H1 (cell line): ENCODE measurements around the gene IL12B. TPM values are rescaled to one million over a fixed set of nuclear protein-coding genes. Genes with fewer than 3 reads are reported as not detected.

Source experiments
- CTCF ChIA-PET: fragments of 300-600 bp; sonication (Branson Sonifier 250); formaldehyde crosslinking; loops from one replicate; lab custom pipeline; 2021; ENCODE audit not compliant: partially characterized antibody; lab: Charles Lee
- POLR2A ChIA-PET: fragments of 300-600 bp; sonication (Branson Sonifier 250); formaldehyde crosslinking; loops from one replicate; lab custom pipeline; 2021; ENCODE audit warnings: inconsistent platforms; ENCODE audit not compliant: partially characterized antibody; lab: Charles Lee
- DNase-seq, 2 experiments: peaks; one replicate each; pipeline versions ENCODE4 v3.0.0 to v3.0.0-alpha.2; 2010 to 2022; ENCODE audit warnings: low spot score in 2 of 2, low read depth in 1 of 2, mixed read lengths in 1 of 2
- FAIRE-seq: peaks from 2 replicates; lab custom pipeline; 2011; peaks lifted over from hg19 to GRCh38; lab: Jason Lieb, UNC
- H2AFZ ChIP-seq: 2 replicates; pipeline ENCODE4 v1.8.1; 2012; ENCODE audit warnings: low read length, inconsistent platforms
- H2AK5ac ChIP-seq: 2 replicates; pipeline ENCODE4 v1.6.1; 2013; ENCODE audit warnings: low read depth, low read length
- H2BK120ac ChIP-seq: replicated peaks from 2 replicates; pipeline ENCODE3; 2013; ENCODE audit warnings: low read depth, low read length, inconsistent platforms
- H2BK12ac ChIP-seq: 2 replicates; pipeline ENCODE4 v1.6.1; 2013; ENCODE audit warnings: low read depth, low read length
- H2BK15ac ChIP-seq: 2 replicates; pipeline ENCODE4 v1.6.1; 2013; ENCODE audit warnings: low read length
- H2BK20ac ChIP-seq: 2 replicates; pipeline ENCODE4 v1.6.1; 2013; ENCODE audit warnings: low read length
- H2BK5ac ChIP-seq: 2 replicates; pipeline ENCODE4 v1.6.1; 2013; ENCODE audit warnings: low read depth, low read length
- H3K14ac ChIP-seq: 2 replicates; pipeline ENCODE4 v1.6.1; 2013; ENCODE audit warnings: inconsistent platforms; ENCODE audit not compliant: insufficient read length
- H3K18ac ChIP-seq: 2 replicates; pipeline ENCODE4 v1.6.1; 2013; ENCODE audit warnings: low read length; ENCODE audit errors: extremely low read depth
- H3K23ac ChIP-seq: 2 replicates; pipeline ENCODE4 v1.6.1; 2013; ENCODE audit warnings: inconsistent platforms; ENCODE audit not compliant: insufficient read length
- H3K23me2 ChIP-seq: 2 replicates; pipeline ENCODE4 v1.6.1; 2013; ENCODE audit warnings: low read depth, low read length
- H3K27ac ChIP-seq: 2 replicates; pipeline ENCODE4 v1.6.1; 2011; ENCODE audit warnings: low read depth, low read length, inconsistent platforms
- H3K27me3 ChIP-seq, 4 experiments: replicated peaks in 1 of 4; 1 replicate in 1 of 4; 2 replicates in 3 of 4; pipeline versions ENCODE4 v1.6.1 to v1.8.1; 2011 to 2013; ENCODE audit warnings: low read length in 3 of 4, mild to moderate bottlenecking in 3 of 4, inconsistent platforms in 2 of 4, mixed read lengths in 2 of 4, moderate library complexity in 1 of 4; ENCODE audit not compliant: control insufficient read depth in 3 of 4, insufficient read depth in 3 of 4; ENCODE audit errors: extremely low read depth in 1 of 4
- H3K36me3 ChIP-seq, 4 experiments: 2 replicates each; pipeline versions ENCODE4 v1.6.1 to v1.8.1; 2011 to 2013; ENCODE audit warnings: mild to moderate bottlenecking in 4 of 4, low read length in 3 of 4, moderate library complexity in 2 of 4, control low read depth in 1 of 4, inconsistent platforms in 1 of 4; ENCODE audit not compliant: insufficient read depth in 4 of 4, control insufficient read depth in 2 of 4
- H3K4ac ChIP-seq: replicated peaks from 2 replicates; pipeline ENCODE3; 2013; ENCODE audit warnings: low read length, low read depth, mixed read lengths, inconsistent platforms; ENCODE audit not compliant: insufficient read length
- H3K4me1 ChIP-seq, 4 experiments: replicated peaks in 1 of 4; 1 replicate in 1 of 4; 2 replicates in 3 of 4; pipeline versions ENCODE4 v1.6.1 to v1.8.1; 2011 to 2013; ENCODE audit warnings: low read length in 3 of 4, inconsistent platforms in 2 of 4, mixed read lengths in 1 of 4; ENCODE audit not compliant: insufficient read depth in 4 of 4, control insufficient read depth in 3 of 4
- H3K4me2 ChIP-seq, 2 experiments: 2 replicates each; pipeline versions ENCODE4 v1.6.1 to v1.8.1; 2011 to 2013; ENCODE audit warnings: low read depth in 2 of 2, low read length in 2 of 2, control low read depth in 1 of 2, inconsistent platforms in 1 of 2, mild to moderate bottlenecking in 1 of 2; ENCODE audit not compliant: insufficient read depth in 1 of 2
- H3K4me3 ChIP-seq, 4 experiments: fragments of 200-600, 300-600 bp in 1 of 4; sonication (generic), shearing (Covaris generic), sonication (Bioruptor Twin) in 1 of 4; 2 replicates each; pipeline versions ENCODE4 v1.5.1 to v1.8.1; 2011 to 2016; ENCODE audit warnings: low read length in 4 of 4, low read depth in 3 of 4, control low read depth in 2 of 4, inconsistent platforms in 2 of 4, mild to moderate bottlenecking in 2 of 4, mixed read lengths in 1 of 4, moderate library complexity in 1 of 4; ENCODE audit not compliant: insufficient read depth in 2 of 4; ENCODE audit errors: extremely low read depth in 1 of 4
- H3K56ac ChIP-seq: replicated peaks from 2 replicates; pipeline ENCODE3; 2013; ENCODE audit warnings: low read depth, mild to moderate bottlenecking, mixed read lengths, low read length, inconsistent platforms; ENCODE audit not compliant: insufficient read length
- H3K79me1 ChIP-seq: 2 replicates; pipeline ENCODE4 v1.6.1; 2013; ENCODE audit warnings: low read depth, low read length, control low read depth
- H3K79me2 ChIP-seq, 2 experiments: 2 replicates each; pipeline versions ENCODE4 v1.6.1 to v1.8.1; 2012 to 2013; ENCODE audit warnings: low read length in 2 of 2, mild to moderate bottlenecking in 2 of 2, inconsistent platforms in 1 of 2; ENCODE audit not compliant: insufficient read depth in 2 of 2, control insufficient read depth in 1 of 2
- H3K9ac ChIP-seq, 4 experiments: replicated peaks in 1 of 4; 1 replicate in 1 of 4; 2 replicates in 3 of 4; pipeline versions ENCODE4 v1.6.1 to v1.8.1; 2011 to 2013; ENCODE audit warnings: low read depth in 3 of 4, low read length in 3 of 4, control low read depth in 2 of 4, mild to moderate bottlenecking in 2 of 4, moderate library complexity in 2 of 4, inconsistent platforms in 1 of 4; ENCODE audit errors: extremely low read depth in 1 of 4
- H3K9me3 ChIP-seq, 2 experiments: 2 replicates each; pipeline versions ENCODE4 v1.6.1 to v1.8.1; 2012 to 2013; ENCODE audit warnings: mild to moderate bottlenecking in 2 of 2, moderate library complexity in 2 of 2, control low read depth in 1 of 2, inconsistent platforms in 1 of 2, low read depth in 1 of 2, low read length in 1 of 2, mixed read lengths in 1 of 2; ENCODE audit not compliant: insufficient read depth in 2 of 2
- H4K20me1 ChIP-seq, 2 experiments: replicated peaks in 1 of 2; 2 replicates each; pipeline versions ENCODE3 to v1.8.1; 2011 to 2013; ENCODE audit warnings: inconsistent platforms in 2 of 2, low read length in 2 of 2, mild to moderate bottlenecking in 1 of 2; ENCODE audit not compliant: insufficient read depth in 2 of 2, control insufficient read depth in 1 of 2
- H4K5ac ChIP-seq: 2 replicates; pipeline ENCODE4 v1.6.1; 2013; ENCODE audit warnings: low read length, low read depth, mixed read lengths, inconsistent platforms; ENCODE audit not compliant: insufficient read length
- H4K8ac ChIP-seq: 2 replicates; pipeline ENCODE4 v1.8.0; 2013; ENCODE audit warnings: mild to moderate bottlenecking, moderate library complexity, low read length, inconsistent platforms; ENCODE audit not compliant: insufficient read depth; ENCODE audit errors: extremely low read depth
- H4K91ac ChIP-seq: replicated peaks from 2 replicates; pipeline ENCODE3; 2013; ENCODE audit warnings: low read length, mixed read lengths, inconsistent platforms; ENCODE audit not compliant: insufficient read length
- BACH1 ChIP-seq: IDR thresholded peaks from 2 replicates; pipeline ENCODE4 v1.6.1; 2012; ENCODE audit warnings: low read length, improper control_type of control experiment
- CBX8 ChIP-seq: fragments of 300-800, 300-1000 bp; sonication (generic); IDR thresholded peaks from 2 replicates; pipeline ENCODE4 v1.7.1; 2016; ENCODE audit warnings: low read depth, low read length, borderline replicate concordance
- CEBPB ChIP-seq: IDR thresholded peaks from 2 replicates; pipeline ENCODE4 v1.6.1; 2012; ENCODE audit warnings: low read depth, low read length
- JUN ChIP-seq: IDR thresholded peaks from 2 replicates; pipeline ENCODE4 v1.6.1; 2011; ENCODE audit warnings: low read depth, mild to moderate bottlenecking, improper control_type of control experiment, low read length
- KDM4A ChIP-seq: IDR thresholded peaks from one replicate; pipeline ENCODE4 v1.7.1; 2012; ENCODE audit warnings: low read depth, mild to moderate bottlenecking, moderate library complexity, low read length, inconsistent platforms; ENCODE audit not compliant: severe bottlenecking
- POLR2A ChIP-seq, 2 experiments: IDR thresholded peaks; 1 replicate in 1 of 2; 2 replicates in 1 of 2; pipeline ENCODE4 v1.6.1; 2011; ENCODE audit warnings: low read depth in 2 of 2, low read length in 2 of 2, mild to moderate bottlenecking in 2 of 2; ENCODE audit errors: control extremely low read depth in 1 of 2
- POLR2AphosphoS5 ChIP-seq: IDR thresholded peaks from 2 replicates; pipeline ENCODE4 v1.6.1; 2011; ENCODE audit warnings: low read depth, low read length
- RBBP5 ChIP-seq: IDR thresholded peaks from 2 replicates; pipeline ENCODE4 v1.7.1; 2012; ENCODE audit warnings: low read depth, mild to moderate bottlenecking, inconsistent platforms, low read length, moderate library complexity, borderline replicate concordance
- RFX5 ChIP-seq: IDR thresholded peaks from 2 replicates; pipeline ENCODE4 v1.6.1; 2011; ENCODE audit warnings: low read depth, low read length, improper control_type of control experiment, borderline replicate concordance
- SAP30 ChIP-seq: fragments of 300-600 bp; sonication (generic); IDR thresholded peaks from 2 replicates; pipeline ENCODE4 v1.7.1; 2012; ENCODE audit warnings: low read length, moderate library complexity, mild to moderate bottlenecking, inconsistent platforms; ENCODE audit not compliant: insufficient read depth, insufficient replicate concordance
- TBP ChIP-seq: IDR thresholded peaks from 2 replicates; pipeline ENCODE4 v1.6.1; 2011; ENCODE audit warnings: low read depth, low read length, improper control_type of control experiment
- WGBS, 2 experiments: shearing (Covaris generic) in 1 of 2; methylation state at CpG; one replicate each; pipeline versions ENCODE4 v1.1.6 to v1.1.7; 2013 to 2015; ENCODE audit warnings: low lambda C conversion rate in 2 of 2, mixed read lengths in 2 of 2, inconsistent platforms in 1 of 2, low coverage in 1 of 2, missing lambda C conversion rate in 1 of 2; ENCODE audit not compliant: insufficient replicate concordance in 2 of 2, insufficient coverage in 1 of 2, insufficient read length in 1 of 2; ENCODE audit errors: extremely low coverage in 1 of 2, missing lambda C conversion rate in 1 of 2; 5-methylcytosine and 5-hydroxymethylcytosine counted together
- polyA plus RNA-seq, 7 experiments: library from polyadenylated mRNA; depleted of rRNA in 3 of 7; stranded (reverse) in 5 of 7; unstranded in 2 of 7; fragments of >200 nt in 5 of 7; fragments of 200-250 nt in 2 of 7; gene quantifications; 1 replicate in 5 of 7; 2 replicates in 1 of 7; 4 replicates in 1 of 7; pipeline versions ENCODE4 v1.2.1 to v1.2.3, GENCODE V29; 2011 to 2013; ENCODE audit warnings: missing spikeins in 2 of 7, mixed read lengths in 2 of 7
- total RNA-seq: library from RNA; stranded (reverse); fragmentation: NEBNext Ultra II Directional; extraction: Animal tissue kit (Norgen Biotek cat#: 25700); gene quantifications from 2 replicates; pipeline ENCODE4 v1.2.1, GENCODE V29; 2021
- TF ChIP-seq, protein P1 (sequence below): IDR thresholded peaks from 2 replicates; pipeline ENCODE4 v1.6.1; 2012; ENCODE audit warnings: low read length, inconsistent platforms

Gene IL12B
- total and polyA plus RNA-seq, 2 of the 8 experiments (the other 6 are each of a cell fraction or from before 2014, with no cell fraction given): not detected

DNA sequence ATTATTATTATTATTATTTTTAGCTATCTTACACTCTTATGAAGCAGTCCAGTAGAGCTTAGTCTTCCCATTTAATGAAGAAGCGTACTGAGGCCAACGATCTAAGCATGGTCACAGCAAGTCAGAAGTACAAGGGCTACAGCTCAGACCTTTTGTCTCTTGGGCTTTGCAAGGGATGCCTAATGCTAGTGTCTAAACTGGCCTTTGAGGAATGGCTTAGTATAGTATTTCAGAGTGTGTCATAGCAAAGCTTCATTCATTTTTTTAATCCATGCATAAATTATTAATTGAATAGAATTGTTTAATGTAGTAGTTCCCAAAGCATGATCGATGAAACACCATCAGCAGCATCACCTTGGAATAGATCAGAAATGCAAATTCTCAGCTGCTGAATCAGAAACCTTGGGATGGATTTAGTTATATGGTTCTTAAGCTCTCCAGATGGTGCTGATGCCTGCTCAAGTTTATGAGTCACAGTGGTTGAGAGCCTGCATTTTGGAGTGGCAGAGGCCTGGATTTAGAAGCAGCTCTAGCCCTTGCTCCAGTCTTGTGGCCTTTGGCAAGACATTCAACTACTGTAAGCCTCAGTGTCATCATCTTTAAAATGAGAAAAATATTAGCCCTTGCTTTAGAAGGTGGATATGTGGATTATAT lies 6.1 kb downstream of the IL12B start:
- Histone ChIP-seq H3K18ac (no peak overlapping the region), H3K4me1 (no peaks in the 10 kb centered on the region), H2BK120ac (no peak overlapping the region), H3K4ac (no peak overlapping the region), H3K23ac (no peak overlapping the region), H3K9me3 (no peaks in the 10 kb centered on the region), H2BK5ac (no peak overlapping the region), H3K14ac (no peak overlapping the region), H3K56ac (no peak overlapping the region), H2BK15ac (no peak overlapping the region), H4K91ac (no peak overlapping the region), H2AK5ac (no peak overlapping the region), H3K23me2 (no peaks in the 10 kb centered on the region), H3K27me3 (peaks cover 0 to 1% (median 0%) of the 10 kb centered on the region in 4 experiments; a peak in 1 of 7 replicates), H2BK12ac (no peak overlapping the region), H2AFZ (no peak overlapping the region), H4K8ac (no peak overlapping the region), H3K79me2 (no peaks in the 10 kb centered on the region), H3K9ac (no peak overlapping the region), H3K4me3 (no peak overlapping the region), H4K5ac (no peak overlapping the region), H3K36me3 (no peaks in the 10 kb centered on the region), H4K20me1 (no peaks in the 10 kb centered on the region), H2BK20ac (no peak overlapping the region), H3K27ac (no peak overlapping the region), H3K79me1 (no peaks in the 10 kb centered on the region), H3K4me2 (no peak overlapping the region)
- FAIRE-seq: no peak
- WGBS, 2 experiments: 94% methylated on average over 3 of the region's 3 CpGs; no CpG with 5 or more reads in 1 of the 2 experiments
- no peak for DNase-seq
- CTCF ChIA-PET: interaction anchor here (1.0 to 3.4 kb wide), 7 partner anchors 8 to 167 kb away, joined by 3 to 14 read pairs (median 5); no protein-coding TSS in a partner anchor
- POLR2A ChIA-PET: no interaction called here
- TF ChIP-seq POLR2AphosphoS5 (no peak), POLR2A (IDR thresholded peaks at IDR 0.05; ENCODE audit: control extremely low read depth in 1 of 2, low read depth in 2 of 2, low read length in 2 of 2) (no peak), RBBP5 (no peak), SAP30 (no peak), JUN (no peak), KDM4A (no peak), BACH1 (no peak), CBX8 (no peak), RFX5 (no peak), CEBPB (no peak), TBP (no peak)
- TF ChIP-seq, protein P1, sequence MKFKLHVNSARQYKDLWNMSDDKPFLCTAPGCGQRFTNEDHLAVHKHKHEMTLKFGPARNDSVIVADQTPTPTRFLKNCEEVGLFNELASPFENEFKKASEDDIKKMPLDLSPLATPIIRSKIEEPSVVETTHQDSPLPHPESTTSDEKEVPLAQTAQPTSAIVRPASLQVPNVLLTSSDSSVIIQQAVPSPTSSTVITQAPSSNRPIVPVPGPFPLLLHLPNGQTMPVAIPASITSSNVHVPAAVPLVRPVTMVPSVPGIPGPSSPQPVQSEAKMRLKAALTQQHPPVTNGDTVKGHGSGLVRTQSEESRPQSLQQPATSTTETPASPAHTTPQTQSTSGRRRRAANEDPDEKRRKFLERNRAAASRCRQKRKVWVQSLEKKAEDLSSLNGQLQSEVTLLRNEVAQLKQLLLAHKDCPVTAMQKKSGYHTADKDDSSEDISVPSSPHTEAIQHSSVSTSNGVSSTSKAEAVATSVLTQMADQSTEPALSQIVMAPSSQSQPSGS: no peak
